GM12873 (cell line): ENCODE measurements around the gene RAD23A.

Experiments used
- TF ChIP-seq, protein P1 (sequence below): IDR thresholded peaks from 2 replicates; pipeline ENCODE4 v1.5.1; 2012; ENCODE audit warnings: low read depth, mild to moderate bottlenecking, moderate library complexity, low read length, control low read depth; ENCODE audit not compliant: insufficient read depth; ENCODE audit errors: missing control alignments

The RAD23A gene

DNA sequence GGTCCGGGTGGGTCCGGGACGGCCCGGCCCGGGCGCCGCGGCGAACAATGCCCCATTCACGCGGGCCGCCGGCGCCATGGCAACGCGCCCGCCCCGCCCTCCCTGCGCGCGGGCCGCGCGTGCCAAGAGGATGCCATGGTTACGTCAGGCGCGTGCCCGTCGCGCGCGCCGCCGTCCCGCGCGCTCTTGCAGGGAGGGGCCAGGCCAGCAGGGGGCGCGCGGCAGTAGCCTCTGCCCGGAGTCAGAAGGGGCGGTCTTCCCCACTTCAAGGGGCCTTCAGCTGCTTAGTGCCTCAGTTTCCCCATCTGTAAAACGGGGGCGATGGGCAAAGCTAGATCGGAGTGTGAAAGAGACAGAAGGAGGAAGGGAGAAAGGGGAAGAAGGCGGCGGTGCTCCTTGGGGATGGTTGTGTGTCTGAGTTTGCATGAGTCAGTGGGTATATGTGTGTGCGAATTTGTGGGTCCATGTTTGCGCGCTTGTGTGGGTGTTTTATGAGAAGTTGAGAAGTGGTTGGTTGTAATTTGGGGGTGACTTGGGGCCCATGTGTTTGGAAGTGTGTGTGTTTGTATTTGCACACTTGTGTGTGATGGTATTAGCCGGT lies 38.0 kb downstream of the RAD23A start:
- TF ChIP-seq, protein P1, sequence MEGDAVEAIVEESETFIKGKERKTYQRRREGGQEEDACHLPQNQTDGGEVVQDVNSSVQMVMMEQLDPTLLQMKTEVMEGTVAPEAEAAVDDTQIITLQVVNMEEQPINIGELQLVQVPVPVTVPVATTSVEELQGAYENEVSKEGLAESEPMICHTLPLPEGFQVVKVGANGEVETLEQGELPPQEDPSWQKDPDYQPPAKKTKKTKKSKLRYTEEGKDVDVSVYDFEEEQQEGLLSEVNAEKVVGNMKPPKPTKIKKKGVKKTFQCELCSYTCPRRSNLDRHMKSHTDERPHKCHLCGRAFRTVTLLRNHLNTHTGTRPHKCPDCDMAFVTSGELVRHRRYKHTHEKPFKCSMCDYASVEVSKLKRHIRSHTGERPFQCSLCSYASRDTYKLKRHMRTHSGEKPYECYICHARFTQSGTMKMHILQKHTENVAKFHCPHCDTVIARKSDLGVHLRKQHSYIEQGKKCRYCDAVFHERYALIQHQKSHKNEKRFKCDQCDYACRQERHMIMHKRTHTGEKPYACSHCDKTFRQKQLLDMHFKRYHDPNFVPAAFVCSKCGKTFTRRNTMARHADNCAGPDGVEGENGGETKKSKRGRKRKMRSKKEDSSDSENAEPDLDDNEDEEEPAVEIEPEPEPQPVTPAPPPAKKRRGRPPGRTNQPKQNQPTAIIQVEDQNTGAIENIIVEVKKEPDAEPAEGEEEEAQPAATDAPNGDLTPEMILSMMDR, result peak; percentile 86

DNA sequence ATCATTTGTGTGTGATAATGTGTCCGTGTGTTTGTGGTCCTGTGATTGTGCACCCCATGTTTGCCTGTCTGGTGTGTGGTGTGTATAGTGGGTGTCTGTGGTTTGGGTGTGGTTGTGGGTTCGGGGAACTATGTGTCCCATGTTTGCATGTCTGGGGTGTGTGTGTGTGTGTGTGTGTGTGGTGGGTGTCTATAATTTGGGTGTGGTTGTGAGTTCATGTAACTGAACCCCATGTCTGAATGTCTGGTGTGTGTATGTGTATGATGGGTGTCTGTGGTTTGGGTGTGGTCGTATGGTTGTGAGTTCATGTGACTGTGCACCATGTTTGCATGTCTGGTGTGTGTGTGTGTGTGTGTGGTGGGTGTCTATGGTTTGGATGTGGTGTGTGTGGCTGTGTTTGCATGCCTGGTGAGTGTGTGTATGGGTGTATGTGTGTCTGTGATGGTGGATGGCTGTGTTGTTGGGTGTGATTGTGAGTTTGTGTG lies 38.5 kb downstream of the RAD23A start:
- TF ChIP-seq, protein P1, result no peak

DNA sequence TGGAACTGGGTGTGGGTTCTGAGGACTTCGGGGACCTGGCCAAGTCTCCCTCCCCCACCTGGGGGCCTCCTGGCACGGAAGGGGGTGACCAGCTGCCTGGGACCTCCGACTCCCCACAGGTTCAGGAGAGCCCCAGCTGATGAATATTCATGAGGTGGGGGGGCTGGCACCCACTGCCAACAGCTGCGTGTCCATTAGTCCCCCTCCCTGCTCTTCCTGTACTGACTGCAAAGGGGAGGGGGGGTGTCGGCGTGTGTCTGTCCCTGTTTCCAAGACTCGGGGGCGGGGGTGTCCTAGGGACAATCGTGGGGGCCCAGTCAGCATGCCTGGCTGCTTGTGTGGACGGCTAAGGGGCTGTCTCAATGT lies 39.0 kb downstream of the RAD23A start:
- TF ChIP-seq, protein P1, result no peak

DNA sequence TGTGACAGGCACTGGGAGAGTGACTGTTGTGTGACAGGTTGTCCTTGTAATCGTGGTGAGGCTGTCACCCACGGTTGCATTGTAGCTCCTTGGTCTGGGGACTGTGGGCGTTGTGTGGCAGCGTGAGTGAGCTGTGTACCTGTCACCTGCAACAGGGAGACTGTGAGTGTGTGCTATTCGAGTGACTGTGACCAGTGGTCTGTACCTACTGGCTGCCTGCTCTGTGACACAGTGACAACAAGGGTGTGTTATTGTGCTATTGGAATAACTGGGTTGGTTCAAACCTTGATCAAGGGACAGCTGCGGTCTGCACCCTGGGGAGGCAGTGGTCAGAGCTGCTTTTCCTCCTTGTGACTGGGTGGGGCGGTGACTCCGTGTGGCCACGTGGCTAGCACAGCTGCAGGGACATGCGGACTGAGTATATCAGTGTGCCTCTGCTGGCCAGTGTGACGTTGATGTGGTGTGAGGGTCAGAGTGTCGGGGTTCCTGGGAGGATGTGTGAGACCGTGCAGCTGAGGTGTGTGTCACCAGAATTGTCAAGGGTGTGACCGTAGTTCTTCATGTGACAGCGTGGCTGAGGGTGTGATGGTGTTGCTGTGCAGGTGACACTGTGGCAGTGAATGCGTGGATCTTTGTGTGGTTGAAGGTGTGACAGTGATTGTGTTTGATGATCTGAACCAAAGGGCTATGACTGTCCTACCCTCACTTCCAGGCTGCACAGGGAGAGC lies 39.6 kb downstream of the RAD23A start:
- TF ChIP-seq, protein P1, result no peak

DNA sequence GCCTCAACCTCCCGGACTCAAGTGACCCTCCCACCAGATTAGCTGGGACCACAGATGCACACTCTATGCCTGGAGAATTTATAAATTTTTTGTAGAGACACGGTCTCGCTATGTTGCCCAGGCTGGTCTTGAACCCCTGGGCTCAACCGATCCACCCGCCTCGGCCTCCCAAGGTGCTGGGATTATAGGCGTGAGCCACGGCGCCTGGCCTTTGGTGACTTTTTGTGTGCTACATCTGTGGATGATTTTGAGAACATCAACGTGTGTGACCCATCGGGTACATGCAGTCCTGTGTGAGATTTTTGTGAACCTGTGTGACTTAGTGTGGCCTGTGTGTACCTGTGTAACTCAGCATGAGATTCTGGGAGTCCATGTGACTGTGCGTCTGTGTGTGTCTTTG lies 41.1 kb downstream of the RAD23A start:
- TF ChIP-seq, protein P1, result no peak

DNA sequence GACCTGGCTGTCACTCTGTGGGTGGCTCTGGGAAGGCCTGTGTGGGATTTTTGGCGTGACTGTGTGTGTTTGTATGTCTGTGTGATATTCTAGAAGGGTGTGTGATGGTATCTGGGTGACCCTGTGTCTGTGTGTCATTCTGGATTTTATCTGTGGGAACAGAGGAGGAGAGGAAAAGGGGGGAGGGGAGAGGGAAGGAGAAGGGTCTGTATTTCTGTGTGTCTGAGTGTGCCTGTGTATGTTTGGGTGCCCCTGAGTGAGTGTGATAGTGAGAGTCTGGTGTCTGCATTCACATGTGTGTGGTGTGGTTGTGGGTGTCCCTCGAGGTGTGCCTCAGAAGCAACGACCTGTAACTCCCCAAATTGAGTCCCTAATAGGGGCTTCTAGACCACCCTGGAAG lies 41.5 kb downstream of the RAD23A start:
- TF ChIP-seq, protein P1, result no peak

DNA sequence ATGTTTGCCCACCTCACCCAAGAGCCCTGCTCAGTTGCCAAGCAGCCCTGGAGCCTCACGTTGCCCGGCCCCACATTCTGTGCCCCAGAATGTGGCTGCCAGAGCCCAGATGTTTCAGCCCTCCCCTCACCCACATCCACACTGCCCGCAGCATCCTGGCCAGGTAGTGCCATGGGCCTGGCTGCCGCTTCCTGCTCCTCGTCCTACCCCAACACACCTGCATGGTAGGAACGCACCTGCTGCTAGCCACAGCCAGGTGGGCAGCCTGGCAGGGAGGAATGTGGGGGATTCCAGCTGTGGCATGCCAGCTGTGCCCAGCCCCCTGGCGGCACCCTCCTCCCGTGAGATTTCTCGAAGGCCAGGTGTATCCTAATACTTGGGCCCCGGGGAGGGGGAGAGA lies 42.1 kb downstream of the RAD23A start:
- TF ChIP-seq, protein P1, result no peak
